Endothelial cell of umbilical vein (primary cell): ENCODE results near the gene ZNF644. TPM values are rescaled to one million over a fixed set of nuclear protein-coding genes. Genes with fewer than 3 reads are reported as not detected.
"Not testable (repeated sequence)": the region's sequence is repeated elsewhere in the genome, so short reads cannot be mapped to it uniquely, and the experiment has no call there.

Experiments
- BruUV-seq: library from RNA; stranded (reverse); fragments of 400-500 nt; replicated peaks from 2 replicates; lab custom pipeline; 2021; lab: Mats Ljungman, UMichigan
- CTCF ChIA-PET: fragments of 300-600, 350-600 bp; sonication (Branson Sonifier 250); formaldehyde crosslinking; loops from one replicate; lab custom pipeline; 2021; ENCODE audit warnings: antibody characterized with exemption, inconsistent platforms; lab: Charles Lee
- POLR2A ChIA-PET: fragments of 300-600, 350-600 bp; sonication (Branson Sonifier 250); formaldehyde crosslinking; loops from one replicate; lab custom pipeline; 2021; ENCODE audit warnings: antibody characterized with exemption, inconsistent platforms; lab: Charles Lee
- DNase-seq: peaks from one replicate; pipeline ENCODE4 v3.0.0-alpha.2; 2011; ENCODE audit warnings: low read depth, low spot score
- FAIRE-seq: peaks from 2 replicates; lab custom pipeline; 2011; peaks lifted over from hg19 to GRCh38; lab: Jason Lieb, UNC
- H2AFZ ChIP-seq: 2 replicates; pipeline ENCODE4 v1.6.0; 2012; ENCODE audit warnings: low read depth, low read length, control low read depth, inconsistent platforms
- H3K27ac ChIP-seq: 2 replicates; pipeline ENCODE4 v1.5.1; 2011; ENCODE audit warnings: low read depth, mild to moderate bottlenecking, control low read depth, low read length, moderate library complexity; ENCODE audit not compliant: insufficient read depth
- H3K27me3 ChIP-seq, 2 experiments: 2 replicates each; pipeline versions ENCODE4 v1.6.0 to v1.6.1; 2011; ENCODE audit warnings: low read length in 2 of 2, mixed read lengths in 1 of 2; ENCODE audit not compliant: control insufficient read depth in 2 of 2, insufficient read depth in 2 of 2
- H3K36me3 ChIP-seq, 2 experiments: 2 replicates in 1 of 2; 3 replicates in 1 of 2; pipeline ENCODE4 v1.5.1; 2011; ENCODE audit warnings: low read length in 2 of 2, mild to moderate bottlenecking in 1 of 2, moderate library complexity in 1 of 2; ENCODE audit not compliant: control insufficient read depth in 2 of 2, insufficient read depth in 2 of 2; ENCODE audit errors: extremely low read depth in 1 of 2
- H3K4me1 ChIP-seq: 3 replicates; pipeline ENCODE4 v1.5.1; 2011; ENCODE audit warnings: mild to moderate bottlenecking, low read length; ENCODE audit not compliant: control insufficient read depth, insufficient read depth; ENCODE audit errors: extremely low read depth
- H3K4me2 ChIP-seq: 2 replicates; pipeline ENCODE4 v1.6.1; 2011; ENCODE audit warnings: low read length, control low read depth, mixed read lengths; ENCODE audit not compliant: insufficient read depth
- H3K4me3 ChIP-seq, 3 experiments: fragments of 200-600 bp in 1 of 3; sonication (generic), shearing (Covaris generic) in 1 of 3; replicated peaks in 1 of 3; 2 replicates each; pipeline ENCODE4 v1.5.1; 2011 to 2016; ENCODE audit warnings: control low read depth in 3 of 3, low read length in 3 of 3, mild to moderate bottlenecking in 2 of 3, inconsistent platforms in 1 of 3, low read depth in 1 of 3, moderate library complexity in 1 of 3; ENCODE audit not compliant: insufficient read depth in 1 of 3
- H3K79me2 ChIP-seq: 2 replicates; pipeline ENCODE4 v1.6.0; 2012; ENCODE audit warnings: low read length, inconsistent platforms; ENCODE audit not compliant: control insufficient read depth, insufficient read depth
- H3K9ac ChIP-seq: replicated peaks from 2 replicates; pipeline ENCODE3; 2011; ENCODE audit warnings: low read length, control low read depth; ENCODE audit not compliant: insufficient read depth; ENCODE audit errors: extremely low read depth
- H3K9me1 ChIP-seq: replicated peaks from 3 replicates; pipeline ENCODE4 v1.6.0; 2011; ENCODE audit warnings: mild to moderate bottlenecking, low read length; ENCODE audit not compliant: control insufficient read depth, insufficient read depth; ENCODE audit errors: extremely low read depth
- H3K9me3 ChIP-seq: replicated peaks from 2 replicates; pipeline ENCODE4 v1.5.1; 2012; ENCODE audit warnings: low read length, inconsistent platforms; ENCODE audit not compliant: control insufficient read depth, insufficient read depth
- H4K20me1 ChIP-seq: replicated peaks from 2 replicates; pipeline ENCODE3; 2011; ENCODE audit warnings: mild to moderate bottlenecking, low read length; ENCODE audit not compliant: control insufficient read depth, insufficient read depth; ENCODE audit errors: extremely low read depth
- EZH2 ChIP-seq: IDR thresholded peaks from 2 replicates; pipeline ENCODE4 v1.6.1; 2012; ENCODE audit warnings: borderline replicate concordance, low read depth, mild to moderate bottlenecking, moderate library complexity, low read length, inconsistent platforms; ENCODE audit not compliant: severe bottlenecking
- FOS ChIP-seq: IDR thresholded peaks from 2 replicates; pipeline ENCODE4 v1.6.1; 2011; ENCODE audit warnings: mild to moderate bottlenecking, low read length, moderate library complexity, borderline replicate concordance; ENCODE audit not compliant: insufficient read depth
- GATA2 ChIP-seq: IDR thresholded peaks from 2 replicates; pipeline ENCODE4 v1.7.0; 2011; ENCODE audit warnings: low read depth, mild to moderate bottlenecking, moderate library complexity, mixed read lengths, low read length; ENCODE audit not compliant: insufficient read length, insufficient read depth
- JUN ChIP-seq: IDR thresholded peaks from 2 replicates; pipeline ENCODE4 v1.6.1; 2011; ENCODE audit warnings: borderline replicate concordance, low read depth; ENCODE audit not compliant: insufficient read length, insufficient read depth
- MYC ChIP-seq: IDR thresholded peaks from one replicate; pipeline ENCODE4 v1.6.1; 2011; ENCODE audit warnings: mild to moderate bottlenecking, low read depth, low read length
- POLR2A ChIP-seq: IDR thresholded peaks from 2 replicates; pipeline ENCODE4 v1.6.1; 2012; ENCODE audit warnings: low read depth, mild to moderate bottlenecking, control low read depth, low read length
- POLR2AphosphoS5 ChIP-seq: IDR thresholded peaks from 2 replicates; pipeline ENCODE4 v1.6.1; 2012; ENCODE audit warnings: low read depth, mild to moderate bottlenecking, control low read depth, low read length, moderate library complexity; ENCODE audit not compliant: insufficient read depth
- dilution Hi-C: fragments of 300-500 bp; cut with MboI; formaldehyde crosslinking; loops from one replicate; pipeline ENCODE4 v1.15.0; 2019; ENCODE audit warnings: low sequenced_read_pairs; ENCODE audit not compliant: extremely low pct_ligation_motif_present
- intact Hi-C: fragments of 100-400 bp; cut with micrococcal nuclease; formaldehyde crosslinking; loops from one replicate; pipeline ENCODE4 v1.10.0; 2022
- polyA plus RNA-seq, 4 experiments: library from polyadenylated mRNA; depleted of rRNA in 3 of 4; stranded (reverse) in 3 of 4; unstranded in 1 of 4; fragments of >200 nt; gene quantifications; 2 replicates each; pipeline versions ENCODE4 v1.2.1 to v1.2.3, GENCODE V29; 2011 to 2012; ENCODE audit warnings: missing spikeins in 1 of 4
- total RNA-seq: library from RNA; stranded (reverse); gene quantifications from 2 replicates; pipeline ENCODE4 v1.2.3, GENCODE V29; 2021
- TF ChIP-seq, protein P1 (sequence below): IDR thresholded peaks from 2 replicates; pipeline ENCODE4 v1.6.1; 2011; ENCODE audit not compliant: insufficient read depth, insufficient read length
- TF ChIP-seq, protein P2 (sequence below), 2 donors: IDR thresholded peaks; 1 replicate in 1 of 2; 2 replicates in 1 of 2; pipeline ENCODE4 v1.5.1; 2011; ENCODE audit warnings: low read length in 2 of 2, mild to moderate bottlenecking in 2 of 2, moderate library complexity in 2 of 2, control low read depth in 1 of 2, inconsistent platforms in 1 of 2, low read depth in 1 of 2; ENCODE audit not compliant: insufficient read depth in 1 of 2; ENCODE audit errors: extremely low read depth in 1 of 2

Gene ZNF644
- total and polyA plus RNA-seq, 2 donors (not counting 3 experiments of a cell fraction or from before 2014, with no cell fraction given), result 7.2 to 47.0 TPM

DNA sequence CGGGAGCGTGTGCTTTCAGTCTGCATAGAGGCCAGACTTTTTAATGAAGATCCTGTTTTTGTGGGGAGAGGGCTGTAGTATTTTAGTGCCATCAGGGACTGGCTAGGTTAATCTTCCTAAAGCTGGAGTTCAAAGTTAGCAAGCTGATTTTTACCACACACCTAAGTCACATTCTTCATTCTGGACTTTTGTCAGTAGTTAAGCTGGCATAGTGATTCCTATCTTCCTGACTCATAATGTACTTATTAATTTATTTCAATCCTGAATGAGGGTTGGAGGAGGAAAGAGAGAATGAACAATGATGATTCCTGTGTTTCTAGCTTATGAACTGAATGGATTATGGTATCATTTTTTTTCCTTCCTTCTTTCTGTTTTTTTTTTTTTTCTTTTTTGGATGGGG, 24.9 kb upstream of the ZNF644 start:
- Histone ChIP-seq H4K20me1 (no peaks in the 10 kb centered on the region), H2AFZ (no peak overlapping the region), H3K4me1 (no peaks in the 10 kb centered on the region), H3K79me2 (no peaks in the 10 kb centered on the region), H3K4me3 (no peak overlapping the region), H3K9ac (no peak overlapping the region), H3K4me2 (no peak overlapping the region), H3K27me3 (no peaks in the 10 kb centered on the region), H3K36me3 (no peaks in the 10 kb centered on the region), H3K9me3 (no peaks in the 10 kb centered on the region), H3K9me1 (no peaks in the 10 kb centered on the region), H3K27ac (no peak overlapping the region)
- TF ChIP-seq, protein P1, sequence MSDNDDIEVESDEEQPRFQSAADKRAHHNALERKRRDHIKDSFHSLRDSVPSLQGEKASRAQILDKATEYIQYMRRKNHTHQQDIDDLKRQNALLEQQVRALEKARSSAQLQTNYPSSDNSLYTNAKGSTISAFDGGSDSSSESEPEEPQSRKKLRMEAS, result no peak
- POLR2A ChIA-PET, result interaction anchor here (0.7 kb wide), 1 partner anchor 188 kb away, joined by 3 read pairs; no protein-coding TSS in a partner anchor
- CTCF ChIA-PET, result interaction anchor here (0.7 kb wide), 1 partner anchor 21 kb away, joined by 3 read pairs; no protein-coding TSS in a partner anchor
- BruUV-seq, result no TSS peak
- no peak for DNase-seq
- intact Hi-C loops (no loop called here), dilution Hi-C loops (no loop called here)
- FAIRE-seq, result no peak

DNA sequence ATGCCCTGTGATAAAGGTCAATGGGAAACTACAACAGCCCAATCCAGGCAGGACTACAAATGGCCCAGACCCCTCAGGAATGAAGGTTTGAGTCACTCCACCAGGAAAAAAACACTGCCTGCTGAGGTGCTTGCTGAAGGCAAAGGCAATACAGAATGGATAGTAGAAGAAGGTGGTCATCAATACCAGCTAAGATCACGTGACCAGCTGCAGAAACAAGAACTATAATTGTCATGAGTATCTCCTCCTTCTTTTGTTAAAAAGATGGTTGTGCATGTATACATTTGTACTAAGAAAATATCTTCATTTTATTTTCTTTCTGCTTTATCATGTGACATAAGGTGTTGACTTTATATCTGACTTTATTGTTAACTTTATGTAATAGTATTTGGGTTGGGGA, 23.4 kb upstream of the ZNF644 start:
- Histone ChIP-seq H3K4me3 (no peak overlapping the region), H3K9me3 (no peaks in the 10 kb centered on the region), H2AFZ (no peak overlapping the region), H3K36me3 (no peaks in the 10 kb centered on the region), H3K27me3 (no peaks in the 10 kb centered on the region), H3K79me2 (no peaks in the 10 kb centered on the region), H3K9me1 (no peaks in the 10 kb centered on the region), H3K4me1 (no peaks in the 10 kb centered on the region), H3K9ac (no peak overlapping the region), H4K20me1 (no peaks in the 10 kb centered on the region), H3K4me2 (no peak overlapping the region), H3K27ac (no peak overlapping the region)
- FAIRE-seq (no peak), DNase-seq (no peak)
- ChIA-PET POLR2A (no interaction called here), CTCF (no interaction called here)
- TF ChIP-seq GATA2 (no peak), POLR2A (no peak), MYC (no peak), JUN (no peak), POLR2AphosphoS5 (no peak), FOS (no peak), EZH2 (no peak)
- TF ChIP-seq, protein P2, sequence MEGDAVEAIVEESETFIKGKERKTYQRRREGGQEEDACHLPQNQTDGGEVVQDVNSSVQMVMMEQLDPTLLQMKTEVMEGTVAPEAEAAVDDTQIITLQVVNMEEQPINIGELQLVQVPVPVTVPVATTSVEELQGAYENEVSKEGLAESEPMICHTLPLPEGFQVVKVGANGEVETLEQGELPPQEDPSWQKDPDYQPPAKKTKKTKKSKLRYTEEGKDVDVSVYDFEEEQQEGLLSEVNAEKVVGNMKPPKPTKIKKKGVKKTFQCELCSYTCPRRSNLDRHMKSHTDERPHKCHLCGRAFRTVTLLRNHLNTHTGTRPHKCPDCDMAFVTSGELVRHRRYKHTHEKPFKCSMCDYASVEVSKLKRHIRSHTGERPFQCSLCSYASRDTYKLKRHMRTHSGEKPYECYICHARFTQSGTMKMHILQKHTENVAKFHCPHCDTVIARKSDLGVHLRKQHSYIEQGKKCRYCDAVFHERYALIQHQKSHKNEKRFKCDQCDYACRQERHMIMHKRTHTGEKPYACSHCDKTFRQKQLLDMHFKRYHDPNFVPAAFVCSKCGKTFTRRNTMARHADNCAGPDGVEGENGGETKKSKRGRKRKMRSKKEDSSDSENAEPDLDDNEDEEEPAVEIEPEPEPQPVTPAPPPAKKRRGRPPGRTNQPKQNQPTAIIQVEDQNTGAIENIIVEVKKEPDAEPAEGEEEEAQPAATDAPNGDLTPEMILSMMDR (IDR thresholded peaks at IDR 0.05; ENCODE audit: extremely low read depth in 1 of 2, insufficient read depth in 1 of 2, low read depth in 1 of 2, low read length in 2 of 2), result no peak
- TF ChIP-seq, protein P1, result no peak
- dilution Hi-C loops, result no loop called here
- no TSS peak for BruUV-seq
- intact Hi-C loops, result no loop called here

DNA sequence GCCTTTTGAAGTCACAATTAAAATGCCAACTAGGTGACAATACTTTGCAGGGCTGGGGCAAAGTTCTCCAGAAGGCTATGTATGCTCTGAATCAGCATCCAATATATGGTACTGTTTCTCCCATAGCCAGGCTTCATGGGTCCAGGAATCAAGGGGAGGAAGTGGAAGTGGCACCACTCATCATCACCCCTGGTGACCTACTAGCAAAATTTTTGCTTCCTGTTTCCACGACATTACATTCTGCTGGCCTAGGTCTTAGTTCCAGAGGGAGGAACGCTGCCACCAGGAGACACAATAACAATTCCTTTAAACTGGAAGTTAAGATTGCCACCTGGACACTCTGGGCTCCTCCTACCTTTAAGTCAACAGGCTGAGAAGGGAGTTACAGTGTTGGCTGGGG, 22.9 kb upstream of the ZNF644 start:
- H3K27ac ChIP-seq, POLR2A ChIA-PET, H3K9me3 ChIP-seq, H3K4me3 ChIP-seq, H3K4me2 ChIP-seq, dilution Hi-C loops, H3K9ac ChIP-seq, H3K9me1 ChIP-seq, CTCF ChIA-PET, H3K4me1 ChIP-seq, intact Hi-C loops, DNase-seq, H3K79me2 ChIP-seq, FAIRE-seq, H4K20me1 ChIP-seq, H3K27me3 ChIP-seq, BruUV-seq, H3K36me3 ChIP-seq, H2AFZ ChIP-seq: not testable (repeated sequence)
